HG03095 (cell line): ENCODE data around the gene SLC25A26.
"Not testable (repeated sequence)": the region's sequence is repeated elsewhere in the genome, so short reads cannot be mapped to it uniquely, and the experiment has no call there.

Source experiments
- ATAC-seq: cut with Tn5 transposase; IDR thresholded peaks from one replicate; pipeline ENCODE4 v1.9.1; 2021; ENCODE audit warnings: moderate library complexity; ENCODE audit not compliant: unreplicated experiment

Gene SLC25A26

DNA sequence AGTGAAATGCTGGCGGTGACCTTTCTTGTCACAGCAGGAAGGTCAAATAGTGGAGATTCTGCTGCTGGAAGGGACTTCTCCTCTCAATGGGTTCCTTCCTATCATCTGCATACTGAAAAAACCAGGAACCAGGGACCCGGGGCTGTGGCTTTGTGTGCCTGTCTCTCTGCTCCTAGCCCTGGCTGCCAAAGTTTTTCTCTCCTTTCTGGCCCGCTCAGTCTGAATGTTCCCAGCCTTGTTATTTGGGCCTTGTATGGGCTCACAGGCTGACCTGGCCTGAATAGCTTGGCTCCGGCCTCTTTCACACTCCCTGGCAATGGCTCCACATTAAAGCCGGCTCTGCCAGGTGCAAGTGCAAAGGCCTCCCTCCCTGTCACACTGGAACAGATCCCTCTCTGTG, 185.4 kb downstream of the SLC25A26 start:
- ATAC-seq = no peak

DNA sequence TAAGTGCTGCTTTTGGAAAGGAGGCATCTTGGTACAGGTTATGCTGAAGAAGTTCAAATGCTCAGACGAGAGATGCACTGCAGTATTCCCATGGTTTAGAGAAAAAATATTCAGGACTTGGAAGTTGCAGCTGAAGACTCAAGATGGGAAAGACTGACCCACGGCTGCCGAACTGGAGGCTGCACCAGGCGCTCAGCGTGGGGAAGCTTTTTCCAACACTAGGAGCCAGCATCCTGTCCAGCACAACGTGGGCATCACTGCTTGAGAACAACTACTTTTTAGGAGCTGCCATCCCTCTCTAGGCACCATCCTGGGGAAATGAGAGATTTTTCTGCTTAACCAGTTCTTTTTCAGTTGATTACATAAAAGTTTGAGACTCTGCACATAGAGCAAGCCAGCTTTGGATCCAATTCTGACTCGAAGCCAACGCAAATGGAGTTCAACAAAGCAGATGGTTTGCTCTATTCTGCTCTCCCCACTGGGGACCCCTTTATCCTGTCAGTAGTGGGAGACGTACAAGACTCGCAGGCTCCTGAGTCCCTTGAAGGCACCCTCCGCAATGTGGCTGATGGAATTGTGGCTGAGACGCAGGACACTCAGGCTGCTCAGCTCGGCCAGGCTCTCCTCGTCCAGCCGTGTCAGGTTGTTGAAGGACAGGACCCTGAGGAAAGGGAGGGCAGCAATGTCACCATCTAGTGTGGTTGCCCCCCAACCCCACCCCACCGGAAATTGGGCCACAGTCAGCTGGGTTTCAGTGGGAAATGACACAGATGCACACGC, 186.2 kb downstream of the SLC25A26 start:
- ATAC-seq = no peak

DNA sequence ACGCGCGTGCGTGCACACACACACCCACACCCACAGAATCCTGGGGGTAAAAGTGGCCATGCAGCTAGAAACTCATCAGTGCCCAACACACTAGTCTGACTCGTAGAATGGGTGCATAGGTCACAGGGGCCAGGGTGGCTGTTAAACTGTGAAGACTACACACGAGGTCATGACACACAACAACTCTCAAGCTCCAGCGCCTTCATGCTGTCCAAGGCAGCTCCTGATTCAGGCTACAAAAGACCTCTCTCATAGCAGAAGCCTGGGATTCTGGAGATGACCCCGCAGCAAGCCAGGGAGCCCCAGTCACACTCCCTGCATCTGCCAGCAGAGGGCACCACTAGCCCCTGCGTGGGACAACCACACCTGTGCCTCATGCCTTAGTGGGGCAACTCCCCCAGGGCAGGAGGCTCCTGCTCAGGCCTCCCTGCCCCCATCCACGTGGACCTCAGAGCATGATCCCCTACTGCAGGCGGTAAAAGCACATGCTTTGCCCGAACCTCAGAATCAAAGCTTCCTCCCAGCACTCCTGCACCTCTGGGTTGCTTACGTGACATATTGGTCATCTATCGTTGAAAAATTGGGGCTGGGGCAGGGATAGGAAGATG, 186.9 kb downstream of the SLC25A26 start:
- ATAC-seq = no peak

DNA sequence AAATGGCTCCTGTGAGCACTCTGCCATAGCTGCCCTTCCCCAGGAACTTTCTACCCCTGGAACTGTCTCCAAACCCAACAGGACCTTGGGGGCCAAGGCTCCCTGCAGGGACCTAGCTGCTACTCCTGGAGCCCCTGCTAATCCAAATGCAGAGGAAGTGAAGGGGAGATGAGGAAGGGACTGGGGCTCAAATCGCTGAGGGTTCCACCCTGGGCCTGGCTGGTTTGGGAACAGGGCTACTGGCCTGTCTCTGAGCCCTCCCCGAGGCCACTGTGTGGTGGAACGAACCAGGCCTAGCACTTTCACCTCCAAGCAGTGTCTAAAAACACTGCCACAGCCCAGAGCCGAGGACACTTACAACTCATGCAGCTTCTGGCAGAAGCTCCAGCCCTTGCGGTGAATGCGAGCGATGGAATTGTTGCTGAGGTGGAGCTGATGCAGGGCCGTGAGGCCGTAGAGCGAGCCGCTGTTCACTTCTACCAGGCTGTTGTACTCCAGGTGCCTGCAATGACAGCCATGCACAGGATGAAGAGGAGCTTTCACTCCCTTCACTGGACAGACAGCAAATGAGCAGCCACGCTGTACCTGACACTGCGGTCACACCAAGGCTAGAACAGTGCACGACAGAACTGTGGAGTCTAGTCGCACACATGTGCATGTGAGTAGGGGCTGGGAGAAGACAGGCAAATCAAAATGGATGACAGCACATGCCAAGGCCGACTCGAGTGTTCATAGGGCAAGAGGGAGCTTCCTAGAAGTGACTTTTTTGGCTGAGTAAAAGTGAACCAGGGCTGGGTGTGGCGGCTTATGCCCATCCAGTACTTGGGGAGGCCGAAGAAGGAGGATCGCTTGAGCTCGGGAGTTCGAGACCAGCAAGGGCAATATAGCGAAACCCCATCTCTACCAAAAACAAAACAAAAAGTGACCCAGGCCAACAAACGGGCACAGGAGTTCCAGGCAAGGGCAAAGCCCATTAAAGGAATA, 189.3 kb downstream of the SLC25A26 start:
- ATAC-seq = no peak

DNA sequence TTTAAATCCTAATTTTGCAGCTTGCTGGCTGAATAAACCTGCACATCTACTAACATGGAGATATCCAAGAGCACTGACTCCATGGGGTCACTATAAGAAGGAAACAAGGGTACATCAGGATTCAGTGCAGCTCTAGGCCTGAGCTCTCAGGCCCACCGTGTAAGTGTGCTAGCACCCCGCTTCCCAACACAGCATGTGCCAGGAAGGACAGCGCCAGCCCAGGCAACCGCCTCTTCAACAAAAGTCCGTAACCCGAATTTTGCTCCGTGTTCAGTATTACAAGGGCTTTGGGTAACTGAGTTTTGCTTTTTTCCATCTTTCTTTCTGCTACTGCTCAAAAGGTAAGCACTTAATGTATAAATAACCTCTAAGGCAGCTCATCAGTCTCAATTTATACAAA, 190.2 kb downstream of the SLC25A26 start:
- ATAC-seq = no peak

DNA sequence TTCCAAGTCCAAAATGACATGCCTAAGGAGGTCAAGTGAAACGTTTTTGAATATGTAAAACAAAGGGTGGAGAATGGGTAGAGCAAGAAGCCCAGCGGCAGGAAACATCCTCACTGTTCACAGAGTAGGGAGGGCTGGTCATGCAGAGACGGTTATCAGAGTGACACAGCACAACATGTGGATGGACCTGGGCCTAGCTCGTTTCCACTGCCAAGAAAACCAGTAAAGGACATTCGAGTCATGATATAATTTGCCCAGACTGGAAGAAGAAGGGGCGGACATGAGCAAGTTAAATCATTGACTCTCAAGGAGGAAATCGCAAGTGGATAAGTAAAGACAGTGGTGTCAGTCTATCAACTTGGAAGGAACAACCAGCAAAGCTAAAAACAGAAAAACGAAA, 190.7 kb downstream of the SLC25A26 start:
- ATAC-seq = no peak

DNA sequence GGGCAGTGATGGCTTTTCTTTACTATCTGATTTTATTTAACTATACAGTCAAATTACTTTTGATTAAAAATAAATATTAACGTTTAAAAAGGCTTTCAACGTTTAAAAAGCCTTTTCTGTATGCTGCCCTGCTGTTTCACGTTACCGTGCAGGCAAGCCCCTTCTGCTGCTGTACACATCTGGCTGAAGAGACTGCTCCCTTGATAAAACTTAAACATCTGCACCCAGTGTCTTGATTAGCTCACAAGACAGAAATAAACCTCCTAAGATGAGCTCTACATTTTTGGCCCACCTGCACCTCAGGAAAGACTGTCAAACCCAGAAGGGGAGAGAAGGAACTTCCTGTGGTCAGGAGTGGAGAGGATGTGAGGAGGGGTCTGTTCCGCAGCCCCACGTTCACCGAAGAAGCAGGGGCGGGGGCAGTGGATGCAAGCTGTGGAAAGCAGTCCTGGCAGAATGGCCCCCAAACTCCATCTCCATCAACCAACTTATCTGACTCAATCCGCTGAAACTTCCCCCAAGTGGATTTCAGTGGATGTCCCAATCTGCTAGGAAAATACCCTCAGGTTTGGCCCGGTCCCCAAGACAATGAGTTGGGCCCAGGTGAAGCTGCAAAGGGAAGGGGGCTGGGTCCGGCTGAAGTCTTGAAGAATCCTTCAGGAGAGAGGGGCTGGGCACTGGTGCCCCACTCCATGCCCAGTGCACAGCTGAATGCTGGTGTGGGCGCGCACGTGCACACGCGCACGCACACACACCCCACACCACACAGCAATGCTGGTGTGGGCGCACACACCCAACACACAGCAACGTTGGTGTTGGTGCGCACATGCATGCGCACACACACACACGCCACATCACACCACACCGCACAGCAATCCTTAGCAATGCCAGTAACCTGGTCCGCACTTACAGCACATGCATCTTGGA, 191.4 kb downstream of the SLC25A26 start:
- ATAC-seq = no peak

DNA sequence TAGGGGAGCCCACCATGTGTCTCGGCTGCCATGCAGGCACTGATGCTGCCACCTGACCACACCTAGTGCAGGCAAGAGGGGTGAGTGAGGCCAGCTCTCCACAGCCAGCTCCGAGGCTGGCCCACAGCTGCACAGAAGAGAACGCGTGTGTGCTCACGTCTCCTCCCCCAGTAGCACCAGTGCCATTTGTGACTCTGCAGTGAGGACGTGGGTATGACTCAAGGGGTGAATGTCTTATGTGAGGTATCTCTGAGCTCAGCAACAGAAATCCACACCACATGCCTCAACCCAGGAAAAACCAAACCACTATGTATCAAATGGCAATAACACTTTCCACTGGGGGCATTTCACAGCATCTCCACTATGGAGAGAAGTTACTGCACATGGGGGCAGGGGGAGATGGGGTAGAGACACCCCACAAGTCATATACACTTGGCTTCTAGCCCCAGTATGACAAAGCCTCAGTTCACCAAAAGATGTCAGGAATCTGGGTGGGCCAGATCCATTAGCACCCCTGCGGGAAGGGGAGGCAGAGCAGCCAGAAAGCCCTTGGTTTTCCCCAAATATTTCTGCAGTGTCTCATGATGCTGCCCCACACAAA, 192.4 kb downstream of the SLC25A26 start:
- no peak for ATAC-seq

DNA sequence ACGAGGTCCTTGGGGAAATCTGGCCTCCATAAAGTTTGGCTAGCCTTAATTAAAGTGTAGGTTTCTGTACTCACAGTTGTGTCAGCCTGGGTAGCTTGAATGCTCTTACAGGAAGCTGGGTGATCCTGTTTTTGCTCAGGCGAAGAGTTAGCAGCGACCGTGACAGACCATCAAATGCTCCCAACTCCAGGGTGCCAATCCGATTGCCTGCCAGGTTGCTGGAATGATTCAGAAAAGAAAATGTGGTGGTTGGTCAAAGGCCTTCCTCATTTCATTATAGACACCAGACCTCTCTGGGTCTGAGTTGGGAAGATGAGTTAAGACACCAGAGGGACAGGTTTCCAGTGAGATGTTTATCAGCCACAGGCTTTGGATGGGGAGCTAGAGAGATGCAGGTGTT, 194.0 kb downstream of the SLC25A26 start:
- no peak for ATAC-seq

DNA sequence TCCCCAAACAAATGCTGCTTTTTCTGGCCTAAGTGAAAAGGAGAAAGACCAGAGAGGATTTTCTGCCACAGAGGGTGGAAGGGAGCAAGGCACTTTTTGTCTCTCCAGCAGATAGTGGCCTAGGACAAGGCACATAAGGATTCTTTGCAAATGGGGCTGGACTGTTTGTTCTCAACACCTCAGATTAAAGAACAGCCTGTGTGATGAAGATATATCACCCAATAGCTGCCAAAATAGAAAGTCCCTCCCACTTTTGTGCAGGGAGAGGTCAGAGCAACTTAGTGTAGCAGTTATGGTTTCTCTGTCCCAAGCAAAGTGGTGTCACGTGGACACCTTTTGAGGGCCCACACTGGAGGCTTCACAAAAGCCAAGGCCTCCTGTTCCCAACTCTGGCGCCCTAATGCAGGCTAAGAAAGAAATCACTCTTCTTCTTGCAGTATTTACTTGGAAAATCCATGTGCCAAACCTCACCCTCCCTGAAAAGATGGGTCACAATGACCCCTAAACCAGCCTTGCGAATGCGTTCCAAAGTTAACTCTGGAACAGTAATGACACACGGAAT, 195.1 kb downstream of the SLC25A26 start:
- ATAC-seq = no peak

DNA sequence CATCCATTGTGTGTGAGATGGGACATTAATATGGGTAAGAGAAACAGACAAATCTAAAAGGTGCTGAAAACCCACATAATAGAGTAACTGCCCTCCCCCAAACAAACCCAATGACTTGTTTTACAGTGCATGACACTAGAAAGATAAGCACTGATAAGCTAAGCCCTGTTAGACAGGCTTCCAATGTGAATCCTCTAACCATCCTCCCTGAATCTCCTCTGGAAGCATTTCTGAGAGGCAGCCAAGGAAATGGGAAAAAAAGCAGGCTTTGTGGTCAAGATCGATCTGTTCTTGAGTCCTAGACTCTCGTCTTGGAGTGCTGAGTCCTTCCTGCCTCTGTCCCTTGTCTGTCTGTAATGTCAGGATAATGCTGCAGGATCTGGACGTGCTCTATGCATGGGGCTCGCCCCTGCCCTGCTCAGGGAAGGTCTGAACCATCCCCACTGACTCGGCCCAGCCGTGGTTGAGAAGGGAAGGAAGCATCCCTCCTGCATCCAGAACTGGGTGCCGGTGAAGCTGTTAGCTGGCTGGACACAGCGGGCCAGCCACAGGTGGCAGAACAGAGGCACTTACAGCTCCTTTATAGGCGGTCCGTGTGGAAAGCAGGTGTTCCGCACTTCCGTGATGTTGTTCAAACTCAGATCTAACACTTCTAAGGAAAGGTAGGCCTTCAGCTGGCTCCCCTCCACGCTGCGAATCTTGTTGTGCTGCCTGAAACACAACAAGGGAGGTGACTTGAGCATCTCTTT, 195.9 kb downstream of the SLC25A26 start:
- ATAC-seq = no peak

DNA sequence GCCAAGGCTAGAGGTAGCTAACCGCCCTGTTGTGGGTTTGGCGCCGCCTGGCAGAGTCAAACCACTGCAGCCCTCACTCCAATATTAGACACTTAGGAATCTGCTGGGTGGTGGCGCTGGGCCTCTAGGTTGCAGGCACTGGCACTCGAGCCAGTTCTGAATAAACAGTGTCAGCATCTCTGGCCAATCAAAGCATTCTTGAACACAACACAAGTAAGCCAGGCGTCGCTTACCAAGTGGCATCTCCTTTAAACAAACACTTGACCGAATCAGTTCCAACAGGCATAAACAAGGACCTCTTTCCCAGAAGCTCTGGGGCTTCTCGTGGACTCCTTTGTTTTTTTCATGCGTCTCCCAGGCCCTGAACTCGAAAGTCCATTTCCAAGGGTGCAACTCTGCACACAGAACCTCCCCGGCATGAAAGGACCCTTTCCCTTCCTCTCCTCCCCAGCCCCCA, 197.7 kb downstream of the SLC25A26 start:
- ATAC-seq = no peak

DNA sequence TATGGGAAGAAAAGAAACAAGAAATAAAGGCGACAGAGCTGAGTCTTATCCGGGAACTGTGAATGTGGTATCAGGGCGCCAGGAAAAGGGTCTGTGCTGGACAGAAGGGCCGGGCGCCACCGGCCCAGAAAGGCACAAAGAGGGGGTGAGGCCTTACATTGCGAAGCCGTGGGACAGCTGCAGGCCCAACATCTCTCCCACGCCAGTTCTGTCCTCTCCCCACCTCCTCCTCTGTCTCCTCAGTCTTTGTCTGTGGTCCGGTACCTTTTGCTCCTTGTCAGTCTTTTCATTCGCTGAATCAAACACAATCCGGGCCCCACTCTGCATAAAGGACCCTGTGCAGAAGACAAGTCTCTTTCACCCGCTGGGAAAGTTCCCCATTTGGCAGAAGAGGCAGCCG, 198.2 kb downstream of the SLC25A26 start:
- ATAC-seq = no peak

DNA sequence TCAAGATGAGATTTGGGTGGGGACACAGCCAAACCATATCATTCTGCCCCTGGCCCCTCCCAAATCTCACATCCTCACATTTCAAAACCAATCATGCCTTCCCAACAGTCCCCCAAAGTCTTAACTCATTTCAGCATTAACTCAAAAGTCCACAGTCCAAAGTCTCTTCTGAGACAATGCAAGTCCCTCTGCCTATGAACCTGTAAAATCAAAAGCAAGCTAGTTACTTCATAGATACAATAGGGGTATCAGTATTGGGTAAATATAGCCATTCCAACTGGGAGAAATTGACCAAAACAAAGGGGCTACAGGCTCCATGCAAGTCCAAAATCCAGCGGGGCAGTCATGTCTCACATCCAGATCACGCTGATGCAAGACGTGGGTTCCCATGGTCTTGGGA, 200.3 kb downstream of the SLC25A26 start:
- not testable (repeated sequence) for ATAC-seq

DNA sequence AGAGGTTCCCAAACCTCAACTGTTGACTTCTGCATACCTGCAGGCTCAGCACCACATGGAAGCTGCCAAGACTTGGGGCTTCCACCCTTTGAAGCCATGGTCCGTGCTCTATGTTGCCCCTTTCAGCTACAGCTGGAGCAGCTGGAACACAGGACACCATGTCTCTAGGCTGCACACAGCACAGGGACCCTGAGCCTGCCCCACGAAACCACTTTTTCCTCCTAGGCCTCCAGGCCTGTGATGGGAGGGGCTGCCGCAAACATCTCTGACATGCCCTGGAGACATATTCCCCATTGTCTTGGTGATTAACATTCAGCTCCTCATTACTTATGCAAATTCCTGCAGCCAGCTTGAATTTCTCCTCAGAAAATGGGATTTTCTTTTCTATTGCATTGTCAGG, 201.1 kb downstream of the SLC25A26 start:
- ATAC-seq = not testable (repeated sequence)

DNA sequence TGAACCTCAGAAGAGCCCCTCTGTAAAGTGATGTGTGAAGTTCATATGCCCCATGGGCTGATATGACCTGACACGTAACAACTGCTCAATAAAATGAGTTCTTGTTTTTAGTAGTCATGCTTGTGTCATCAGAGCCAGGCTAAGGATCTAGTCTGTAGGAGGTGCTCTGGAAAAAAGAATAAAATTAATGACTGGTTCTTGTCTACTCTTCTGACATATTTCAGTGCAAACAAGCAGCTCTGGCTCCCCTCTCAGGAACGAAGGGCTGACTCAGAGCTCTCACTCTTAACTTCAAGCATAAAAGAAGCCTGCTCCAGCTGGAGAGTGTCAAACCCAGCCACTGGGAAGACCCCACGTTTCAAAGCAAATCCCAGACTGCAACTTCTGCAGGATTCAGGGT, 203.0 kb downstream of the SLC25A26 start:
- ATAC-seq = no peak

DNA sequence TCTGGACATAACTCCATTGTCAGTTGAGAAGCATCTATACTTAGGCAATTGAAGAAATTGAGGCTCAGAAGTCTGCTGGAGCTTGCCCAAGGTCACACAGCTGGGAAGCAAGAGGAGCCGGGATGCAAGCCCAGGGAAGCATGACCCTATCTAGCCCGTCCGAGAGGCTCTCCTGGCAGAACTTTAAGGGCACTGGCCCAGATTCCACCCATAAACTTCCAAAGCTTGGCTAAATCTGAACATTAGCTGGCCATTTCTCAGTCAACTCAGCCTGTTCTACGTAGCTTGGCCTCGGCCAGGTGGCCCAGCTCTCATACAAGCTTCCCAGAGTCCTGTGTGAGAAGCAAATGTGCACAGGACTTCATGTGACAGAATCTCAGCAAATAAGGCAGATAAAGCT, 204.2 kb downstream of the SLC25A26 start:
- no peak for ATAC-seq

DNA sequence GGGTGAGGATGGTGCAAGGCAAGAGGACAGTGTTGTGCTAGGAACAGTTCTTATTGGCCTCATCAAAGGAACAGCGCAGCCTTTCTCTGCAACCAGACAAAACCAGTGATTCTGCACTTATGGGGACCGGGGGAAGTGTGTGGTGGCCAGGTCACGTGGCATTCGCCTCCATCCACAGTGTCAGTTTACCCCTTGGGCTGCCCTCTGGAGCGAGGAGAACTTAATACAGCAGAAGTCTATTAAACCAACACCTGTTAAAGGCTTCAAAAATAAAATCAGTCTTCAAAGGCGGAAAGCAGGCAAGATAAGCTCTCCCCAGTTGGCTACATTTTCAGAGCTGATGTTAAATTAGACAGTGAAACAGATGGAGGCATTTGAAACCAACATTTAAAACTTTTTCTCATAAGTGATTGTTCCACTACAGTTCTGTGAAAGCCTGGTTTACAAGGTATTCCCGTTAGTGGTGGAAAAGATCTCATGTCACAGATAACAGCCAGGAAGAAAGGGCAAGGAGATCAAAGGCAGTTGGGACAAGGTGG, 204.8 kb downstream of the SLC25A26 start:
- no peak for ATAC-seq

DNA sequence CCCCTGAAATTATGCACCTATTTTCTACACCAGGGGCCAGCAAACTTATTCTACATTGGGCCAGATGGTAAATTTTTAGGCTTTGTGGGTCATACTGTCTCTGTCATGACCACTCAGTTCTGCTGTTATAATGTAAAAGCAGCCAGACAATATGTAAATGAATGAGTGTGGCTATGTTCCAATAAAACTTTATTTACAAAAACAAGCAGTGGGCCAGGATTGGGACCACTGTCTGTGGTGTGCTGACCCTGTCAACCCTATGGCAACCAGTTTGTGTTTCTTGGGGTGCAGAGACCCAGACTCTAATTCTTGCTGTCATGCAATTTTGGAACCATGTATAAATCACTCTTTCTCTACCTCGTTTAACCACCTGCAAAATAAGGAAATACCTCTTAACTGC, 205.3 kb downstream of the SLC25A26 start:
- no peak for ATAC-seq
